ENCODE data around the gene PHOSPHO1.

DNA sequence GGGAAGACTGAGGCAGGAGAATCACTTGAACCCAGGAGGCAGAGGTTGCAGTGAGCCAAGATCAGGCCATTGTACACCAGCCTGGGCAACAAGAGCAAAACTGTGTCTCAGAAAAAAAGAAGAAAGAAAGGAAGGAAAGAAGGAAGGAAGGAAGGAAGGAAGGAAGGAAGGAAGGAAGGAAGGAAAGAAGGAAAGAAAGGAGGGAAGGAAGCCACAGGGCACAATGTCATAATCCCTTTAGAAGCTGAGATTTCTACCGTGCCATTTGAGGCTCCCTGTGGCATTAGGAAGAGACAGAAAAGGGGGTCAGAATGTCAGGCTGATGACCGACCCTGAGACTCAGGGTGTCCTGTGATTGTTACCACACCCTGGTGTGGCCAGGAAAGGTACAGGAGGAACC lies 26.8 kb downstream of the PHOSPHO1 start:
- TF ChIP-seq, protein P1, sequence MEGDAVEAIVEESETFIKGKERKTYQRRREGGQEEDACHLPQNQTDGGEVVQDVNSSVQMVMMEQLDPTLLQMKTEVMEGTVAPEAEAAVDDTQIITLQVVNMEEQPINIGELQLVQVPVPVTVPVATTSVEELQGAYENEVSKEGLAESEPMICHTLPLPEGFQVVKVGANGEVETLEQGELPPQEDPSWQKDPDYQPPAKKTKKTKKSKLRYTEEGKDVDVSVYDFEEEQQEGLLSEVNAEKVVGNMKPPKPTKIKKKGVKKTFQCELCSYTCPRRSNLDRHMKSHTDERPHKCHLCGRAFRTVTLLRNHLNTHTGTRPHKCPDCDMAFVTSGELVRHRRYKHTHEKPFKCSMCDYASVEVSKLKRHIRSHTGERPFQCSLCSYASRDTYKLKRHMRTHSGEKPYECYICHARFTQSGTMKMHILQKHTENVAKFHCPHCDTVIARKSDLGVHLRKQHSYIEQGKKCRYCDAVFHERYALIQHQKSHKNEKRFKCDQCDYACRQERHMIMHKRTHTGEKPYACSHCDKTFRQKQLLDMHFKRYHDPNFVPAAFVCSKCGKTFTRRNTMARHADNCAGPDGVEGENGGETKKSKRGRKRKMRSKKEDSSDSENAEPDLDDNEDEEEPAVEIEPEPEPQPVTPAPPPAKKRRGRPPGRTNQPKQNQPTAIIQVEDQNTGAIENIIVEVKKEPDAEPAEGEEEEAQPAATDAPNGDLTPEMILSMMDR (conservative IDR thresholded peaks at IDR 0.05; ENCODE audit: low read length) = no peak
- no peak for TF ChIP-seq EZH2phosphoT487 (IDR thresholded peaks at IDR 0.05; ENCODE audit: borderline replicate concordance, low read depth, low read length)
